Liver (tissue), 9 donors: Measurements from ENCODE around the gene STK11. TPM values are rescaled to one million over a fixed set of nuclear protein-coding genes. Genes with fewer than 3 reads are reported as not detected.

Source experiments
- DNase-seq: peaks from one replicate; pipeline ENCODE4 v3.0.0-alpha.2; 2017; ENCODE audit warnings: low spot score
- H3K27ac ChIP-seq, 2 donors: one replicate each; pipeline ENCODE4 v1.7.0; 2013; ENCODE audit warnings: inconsistent platforms in 2 of 2, low read length in 2 of 2, control low read depth in 1 of 2, low read depth in 1 of 2, mild to moderate bottlenecking in 1 of 2
- H3K27me3 ChIP-seq, 4 donors: one replicate each; pipeline versions ENCODE4 v1.6.1 to v1.7.0; 2013; ENCODE audit warnings: low read length in 3 of 4, inconsistent platforms in 1 of 4, mild to moderate bottlenecking in 1 of 4, moderate library complexity in 1 of 4; ENCODE audit not compliant: control insufficient read depth in 4 of 4, insufficient read depth in 4 of 4
- H3K36me3 ChIP-seq, 4 donors: one replicate each; pipeline versions ENCODE4 v1.6.1 to v1.7.0; 2013; ENCODE audit warnings: low read length in 3 of 4, mild to moderate bottlenecking in 3 of 4, low read depth in 1 of 4, moderate library complexity in 1 of 4; ENCODE audit not compliant: control insufficient read depth in 4 of 4, insufficient read depth in 3 of 4
- H3K4me1 ChIP-seq, 4 donors: one replicate each; pipeline versions ENCODE4 v1.6.1 to v1.7.0; 2013; ENCODE audit warnings: low read length in 3 of 4, mild to moderate bottlenecking in 3 of 4, moderate library complexity in 1 of 4; ENCODE audit not compliant: control insufficient read depth in 4 of 4, insufficient read depth in 4 of 4
- H3K4me3 ChIP-seq, 3 donors: one replicate each; pipeline versions ENCODE4 v1.6.1 to v1.7.0; 2013; ENCODE audit warnings: low read length in 3 of 3, control low read depth in 1 of 3, low read depth in 1 of 3, mild to moderate bottlenecking in 1 of 3
- H3K9ac ChIP-seq, 2 donors: one replicate each; pipeline ENCODE4 v1.7.0; 2013; ENCODE audit warnings: low read length in 2 of 2, mild to moderate bottlenecking in 2 of 2, moderate library complexity in 2 of 2, control low read depth in 1 of 2, low read depth in 1 of 2
- H3K9me3 ChIP-seq, 4 donors: one replicate each; pipeline versions ENCODE4 v1.6.1 to v1.7.0; 2013; ENCODE audit warnings: low read length in 3 of 4; ENCODE audit not compliant: control insufficient read depth in 4 of 4
- CTCF ChIP-seq: fragments of 150-350 bp; IDR thresholded peaks from 2 replicates; pipeline ENCODE4 v1.5.1; 2017; ENCODE audit warnings: improper control_type of control experiment, low read depth, low read length; ENCODE audit not compliant: missing input control
- EGR1 ChIP-seq, 2 donors: IDR thresholded peaks; 2 replicates each; pipeline ENCODE4 v1.6.1; 2016 to 2018; ENCODE audit warnings: antibody characterized with exemption in 2 of 2, low read depth in 2 of 2
- FOXA1 ChIP-seq: IDR thresholded peaks from 2 replicates; pipeline ENCODE4 v1.6.1; 2016; ENCODE audit warnings: antibody characterized with exemption
- FOXA2 ChIP-seq: IDR thresholded peaks from 2 replicates; pipeline ENCODE4 v1.6.1; 2016; ENCODE audit warnings: antibody characterized with exemption
- GABPA ChIP-seq, 2 donors: IDR thresholded peaks in 1 of 2; conservative IDR thresholded peaks in 1 of 2; 2 replicates each; pipeline ENCODE4 v1.6.1; 2016; ENCODE audit warnings: antibody characterized with exemption in 2 of 2, mild to moderate bottlenecking in 1 of 2, moderate library complexity in 1 of 2
- HNF4A ChIP-seq, 2 donors: conservative IDR thresholded peaks; 2 replicates each; pipeline ENCODE4 v1.6.1; 2016; ENCODE audit warnings: antibody characterized with exemption in 2 of 2, mild to moderate bottlenecking in 2 of 2
- HNF4G ChIP-seq: IDR thresholded peaks from 2 replicates; pipeline ENCODE4 v1.6.1; 2016; ENCODE audit warnings: antibody characterized with exemption
- JUND ChIP-seq, 2 donors: IDR thresholded peaks; 2 replicates each; pipeline ENCODE4 v1.6.1; 2016; ENCODE audit warnings: antibody characterized with exemption in 2 of 2
- MAX ChIP-seq: IDR thresholded peaks from 2 replicates; pipeline ENCODE4 v1.6.1; 2016; ENCODE audit warnings: antibody characterized with exemption
- NR2F2 ChIP-seq: IDR thresholded peaks from 2 replicates; pipeline ENCODE4 v1.6.1; 2016; ENCODE audit warnings: antibody characterized with exemption
- RAD21 ChIP-seq, 2 donors: IDR thresholded peaks; 2 replicates each; pipeline ENCODE4 v1.6.1; 2016; ENCODE audit warnings: antibody characterized with exemption in 2 of 2, mild to moderate bottlenecking in 2 of 2
- REST ChIP-seq: IDR thresholded peaks from 2 replicates; pipeline ENCODE4 v1.6.1; 2016; ENCODE audit warnings: antibody characterized with exemption, mild to moderate bottlenecking
- RXRA ChIP-seq, 2 donors: IDR thresholded peaks; 2 replicates each; pipeline ENCODE4 v1.6.1; 2017 to 2018; ENCODE audit warnings: antibody characterized with exemption in 2 of 2, mild to moderate bottlenecking in 1 of 2
- SP1 ChIP-seq: IDR thresholded peaks from 2 replicates; pipeline ENCODE4 v1.6.1; 2018; ENCODE audit warnings: antibody characterized with exemption, mild to moderate bottlenecking
- TAF1 ChIP-seq: conservative IDR thresholded peaks from 2 replicates; pipeline ENCODE4 v1.6.1; 2016; ENCODE audit warnings: antibody characterized with exemption, mild to moderate bottlenecking
- YY1 ChIP-seq: IDR thresholded peaks from 2 replicates; pipeline ENCODE4 v1.6.1; 2016; ENCODE audit warnings: antibody characterized with exemption, mild to moderate bottlenecking
- WGBS: extraction: QIAGEN DNeasy Blood & Tissue Kit; methylation state at CpG from one replicate; pipeline ENCODE4 v1.1.7; 2013; 5-methylcytosine and 5-hydroxymethylcytosine counted together
- polyA plus RNA-seq, 2 donors: library from polyadenylated mRNA; stranded (reverse) in 1 of 2; unstranded in 1 of 2; fragments of 200-250 nt in 1 of 2; fragments of >200 nt in 1 of 2; fragmentation: Nextera tagmentation in 1 of 2; extraction: Ambion mirVana in 1 of 2; gene quantifications; one replicate each; pipeline versions ENCODE4 v1.2.1 to v1.2.3, GENCODE V29; 2013 to 2015
- total RNA-seq, 2 donors: library from RNA; depleted of rRNA; stranded (reverse); fragments of >200 nt; gene quantifications; one replicate each; pipeline ENCODE4 v1.2.3, GENCODE V29; 2014
- TF ChIP-seq, protein P1 (sequence below): IDR thresholded peaks from 2 replicates; pipeline ENCODE4 v1.6.1; 2016; ENCODE audit warnings: antibody characterized with exemption
- TF ChIP-seq, protein P2 (sequence below): IDR thresholded peaks from 2 replicates; pipeline ENCODE4 v1.6.1; 2016; ENCODE audit warnings: antibody characterized with exemption
- donor health status: healthy.
- donor health status: healthy.
- donor health status: healthy.
- donor health status: healthy.
- donor health status: healthy.

The STK11 gene
- total and polyA plus RNA-seq, 4 donors: 3.0 to 126 (median 35.5) TPM

- TF ChIP-seq CTCF (no peak), SP1 (peak; percentile 49), REST (no peak), EGR1 (IDR thresholded peaks at IDR 0.05; ENCODE audit: low read depth in 2 of 2) (no peak), FOXA1 (no peak), HNF4A (conservative IDR thresholded peaks at IDR 0.05) (peak; percentile 10 to 49), YY1 (peak; percentile 14), HNF4G (no peak), RAD21 (IDR thresholded peaks at IDR 0.05) (no peak), RXRA (IDR thresholded peaks at IDR 0.05) (peak; percentile 69 to 77), JUND (IDR thresholded peaks at IDR 0.05) (no peak), NR2F2 (no peak), GABPA (IDR thresholded peaks at IDR 0.05 in 1 of 2, conservative IDR thresholded peaks at IDR 0.05 in 1 of 2) (no peak), TAF1 (no peak), MAX (peak; percentile 41), FOXA2 (no peak)
- TF ChIP-seq, protein P1, sequence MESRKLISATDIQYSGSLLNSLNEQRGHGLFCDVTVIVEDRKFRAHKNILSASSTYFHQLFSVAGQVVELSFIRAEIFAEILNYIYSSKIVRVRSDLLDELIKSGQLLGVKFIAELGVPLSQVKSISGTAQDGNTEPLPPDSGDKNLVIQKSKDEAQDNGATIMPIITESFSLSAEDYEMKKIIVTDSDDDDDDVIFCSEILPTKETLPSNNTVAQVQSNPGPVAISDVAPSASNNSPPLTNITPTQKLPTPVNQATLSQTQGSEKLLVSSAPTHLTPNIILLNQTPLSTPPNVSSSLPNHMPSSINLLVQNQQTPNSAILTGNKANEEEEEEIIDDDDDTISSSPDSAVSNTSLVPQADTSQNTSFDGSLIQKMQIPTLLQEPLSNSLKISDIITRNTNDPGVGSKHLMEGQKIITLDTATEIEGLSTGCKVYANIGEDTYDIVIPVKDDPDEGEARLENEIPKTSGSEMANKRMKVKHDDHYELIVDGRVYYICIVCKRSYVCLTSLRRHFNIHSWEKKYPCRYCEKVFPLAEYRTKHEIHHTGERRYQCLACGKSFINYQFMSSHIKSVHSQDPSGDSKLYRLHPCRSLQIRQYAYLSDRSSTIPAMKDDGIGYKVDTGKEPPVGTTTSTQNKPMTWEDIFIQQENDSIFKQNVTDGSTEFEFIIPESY: no peak
- TF ChIP-seq, protein P2, sequence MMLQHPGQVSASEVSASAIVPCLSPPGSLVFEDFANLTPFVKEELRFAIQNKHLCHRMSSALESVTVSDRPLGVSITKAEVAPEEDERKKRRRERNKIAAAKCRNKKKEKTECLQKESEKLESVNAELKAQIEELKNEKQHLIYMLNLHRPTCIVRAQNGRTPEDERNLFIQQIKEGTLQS: no peak
- H3K27me3 ChIP-seq: no peaks in the 10 kb centered on the region
- H3K27ac ChIP-seq: peak overlapping the region; percentile 44 to 63
- no peaks in the 10 kb centered on the region for H3K9me3 ChIP-seq
- peaks cover 17 to 28% (median 21%) of the 10 kb centered on the region in 4 donors for H3K36me3 ChIP-seq
- no peak overlapping the region for H3K9ac ChIP-seq
- WGBS: 58% methylated on average over 25 of the region's 25 CpGs
- DNase-seq: no peak
- no peak overlapping the region for H3K4me3 ChIP-seq
- peaks cover 27 to 69% (median 62%) of the 10 kb centered on the region in 4 donors for H3K4me1 ChIP-seq
Observed at GRCh38 chr19:1273263-1274041, 67.9 kb downstream of the STK11 start.
